Measurements from ENCODE around the gene SYNGR1.
A peak's percentile ranks its signal among the peaks of the same experiment; 100 is the strongest.

Gene SYNGR1

DNA sequence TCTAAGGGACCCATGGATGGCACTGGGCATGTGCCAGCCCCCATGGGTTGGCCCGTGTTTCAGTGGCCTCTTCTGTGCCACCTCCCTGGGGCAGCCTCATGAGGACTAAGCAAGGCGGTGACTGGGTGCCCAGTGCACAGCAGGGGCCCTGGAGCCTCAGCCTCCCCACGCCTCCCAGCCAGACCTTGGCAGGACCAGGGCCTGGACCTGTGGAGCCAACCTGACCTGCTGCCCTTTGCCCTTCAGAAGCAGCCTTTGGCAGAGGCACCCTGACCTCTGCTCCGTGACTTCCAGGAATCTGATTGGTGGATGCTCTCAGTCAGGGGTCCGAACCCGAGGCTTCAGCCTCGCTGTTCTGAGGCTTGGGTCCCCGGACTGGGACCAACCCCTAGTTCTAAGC is 25.0 kb downstream of the SYNGR1 start:
- no peak for DNase-seq

GRCh38 chr22:39375646-39376045 is 25.9 kb downstream of the SYNGR1 start:
- no peak for DNase-seq

DNA sequence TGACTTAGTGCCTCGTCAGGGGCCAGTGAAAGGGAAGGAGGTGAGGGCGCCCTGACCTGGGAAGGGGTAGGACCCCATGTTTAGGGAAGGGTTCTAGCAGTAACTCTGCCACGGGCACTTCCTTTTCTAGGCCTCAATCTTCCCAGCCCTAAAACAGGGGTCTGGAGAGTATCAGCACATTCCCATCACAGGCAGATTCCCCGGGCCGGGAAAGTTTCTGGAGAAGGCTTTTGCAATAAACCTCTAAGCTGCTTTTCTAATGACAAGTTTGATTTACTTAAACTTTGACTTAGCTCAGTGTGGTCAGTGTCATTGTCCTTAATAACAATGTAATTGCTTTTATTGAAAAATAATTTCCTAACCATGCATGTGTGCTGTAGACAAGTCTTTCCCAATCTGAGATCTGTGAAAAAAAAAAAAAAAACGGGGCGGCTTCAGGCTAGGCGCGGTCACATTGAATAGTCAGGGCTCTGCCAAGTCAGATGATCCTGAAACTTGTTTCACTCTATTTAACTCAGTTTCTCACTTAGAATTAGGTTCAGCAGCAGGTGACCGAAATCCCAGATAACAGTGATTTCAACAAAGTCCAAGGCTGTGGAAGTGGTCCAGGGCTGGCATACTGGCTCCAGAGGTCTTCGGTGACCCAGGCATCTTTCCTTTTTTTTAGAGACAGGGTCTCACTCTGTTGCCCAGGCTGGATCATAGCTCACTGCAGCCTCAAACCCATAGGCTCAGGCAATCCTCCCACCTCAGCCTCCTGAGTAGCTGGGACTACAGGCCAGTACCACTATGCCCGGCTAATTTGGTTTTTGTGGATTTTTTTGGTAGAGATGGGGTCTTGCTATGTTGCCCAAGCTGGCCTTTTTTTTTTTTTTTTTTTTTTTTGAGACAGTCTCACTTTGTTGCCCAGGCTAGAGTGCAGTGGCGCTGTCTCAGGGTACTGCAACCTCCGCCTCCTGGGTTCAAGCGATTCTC is 30.3 kb downstream of the SYNGR1 start:
- no peak for DNase-seq

- no peak for DNase-seq
These were observed 31.4 kb downstream of the SYNGR1 start for GRCh38 chr22:39381009-39381755.

DNA sequence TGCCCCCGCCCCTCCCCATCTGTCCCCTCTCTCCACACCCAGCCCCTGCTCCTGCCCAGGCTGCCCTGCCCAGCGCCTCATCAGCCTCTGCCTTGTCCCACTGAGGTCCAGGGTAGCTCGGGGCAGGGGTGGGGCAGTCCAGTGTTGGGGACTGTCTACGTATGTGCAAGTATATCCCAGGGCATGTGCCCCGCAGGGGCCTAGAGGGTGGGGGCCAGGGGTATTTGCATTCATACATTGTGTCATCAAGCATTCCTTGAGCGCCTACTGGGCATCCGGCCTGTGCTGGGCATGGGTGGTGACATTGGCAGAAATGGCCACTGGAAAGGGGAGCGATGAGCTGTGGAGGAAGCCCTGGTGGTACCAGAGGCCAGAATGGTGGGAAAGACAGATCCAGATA is 32.1 kb downstream of the SYNGR1 start:
- no peak for DNase-seq

GRCh38 chr22:39382410-39382809 is 32.6 kb downstream of the SYNGR1 start:
- no peak for DNase-seq

GRCh38 chr22:39383841-39384625 is 34.2 kb downstream of the SYNGR1 start:
- no peak for DNase-seq

DNA sequence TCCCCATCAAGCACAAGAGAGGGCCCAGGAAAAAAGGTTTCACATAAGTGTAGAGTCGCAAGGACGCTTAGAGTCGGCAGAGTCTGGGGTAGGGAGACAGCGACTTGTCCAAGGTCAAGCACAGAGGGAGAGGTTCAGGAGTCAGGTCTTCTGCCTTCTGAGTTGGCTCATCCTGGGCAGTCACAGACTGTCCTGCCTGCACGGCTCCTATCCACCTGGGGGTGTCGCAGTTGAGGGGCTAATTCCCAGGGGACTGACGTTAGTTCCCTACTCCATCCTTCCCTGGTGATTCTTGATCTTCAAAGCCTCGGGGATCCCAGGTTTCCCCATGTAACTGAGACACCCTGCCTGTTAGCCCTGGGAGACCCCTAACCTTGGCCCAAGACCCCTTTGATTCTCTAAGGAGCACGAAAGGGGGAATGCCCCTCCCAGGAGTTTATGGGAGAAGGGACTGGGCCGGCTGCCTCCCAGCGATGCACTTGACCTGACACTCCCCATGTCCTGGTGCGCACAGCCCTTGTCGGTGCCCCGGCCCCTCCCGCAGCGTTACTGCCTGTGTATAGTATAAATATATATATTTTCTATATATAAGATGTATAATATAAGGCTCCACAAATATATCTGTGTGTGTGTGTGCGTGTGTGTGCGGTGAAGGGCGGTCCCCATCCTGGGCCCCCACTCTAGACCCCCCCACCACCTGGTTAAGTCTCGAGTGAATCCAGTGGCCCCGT is 35.1 kb downstream of the SYNGR1 start:
- no peak for DNase-seq

DNA sequence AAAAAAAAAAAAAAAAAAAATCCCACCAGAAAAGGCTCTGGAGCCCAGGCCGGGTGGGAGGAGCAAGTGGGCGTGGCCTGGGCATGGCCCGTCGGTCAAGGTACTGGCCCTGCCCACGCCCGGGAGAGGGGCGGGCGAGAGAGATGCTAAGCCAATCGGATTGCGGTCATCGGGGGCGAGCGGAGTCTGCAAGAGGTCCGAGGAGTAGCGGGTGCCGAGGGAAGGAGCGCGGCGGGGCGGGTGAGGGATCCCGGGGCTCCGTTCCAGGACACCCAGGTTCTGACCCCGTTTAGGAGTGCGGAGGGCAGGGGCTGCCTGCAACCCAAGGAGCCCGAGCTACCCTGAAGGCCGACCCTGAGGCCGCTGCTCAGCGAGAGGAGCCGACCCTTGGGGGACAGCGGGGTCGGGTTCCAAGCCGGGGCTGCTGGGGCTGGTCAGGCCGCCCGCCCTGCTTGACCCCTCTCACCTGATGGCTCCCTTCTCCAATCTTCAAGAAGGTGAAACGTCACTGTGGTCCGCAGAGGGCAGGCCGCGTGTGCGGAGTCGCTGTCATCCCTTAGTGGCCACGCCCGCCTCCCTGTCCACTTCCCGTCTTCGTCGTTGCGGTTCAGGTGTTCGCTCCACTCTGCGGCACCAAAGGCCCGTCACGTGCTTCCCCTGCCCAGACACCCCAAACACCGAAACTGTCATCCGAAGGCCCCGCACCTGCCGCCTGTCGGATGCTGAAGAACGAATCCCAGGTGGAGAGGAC is 38.6 kb downstream of the SYNGR1 start:
- DNase-seq, result peak; percentile 34

- DNase-seq, result no peak
These were observed 39.6 kb downstream of the SYNGR1 start for GRCh38 chr22:39389420-39389819.

GRCh38 chr22:39392341-39392948 is 42.7 kb downstream of the SYNGR1 start:
- DNase-seq, result no peak

DNA sequence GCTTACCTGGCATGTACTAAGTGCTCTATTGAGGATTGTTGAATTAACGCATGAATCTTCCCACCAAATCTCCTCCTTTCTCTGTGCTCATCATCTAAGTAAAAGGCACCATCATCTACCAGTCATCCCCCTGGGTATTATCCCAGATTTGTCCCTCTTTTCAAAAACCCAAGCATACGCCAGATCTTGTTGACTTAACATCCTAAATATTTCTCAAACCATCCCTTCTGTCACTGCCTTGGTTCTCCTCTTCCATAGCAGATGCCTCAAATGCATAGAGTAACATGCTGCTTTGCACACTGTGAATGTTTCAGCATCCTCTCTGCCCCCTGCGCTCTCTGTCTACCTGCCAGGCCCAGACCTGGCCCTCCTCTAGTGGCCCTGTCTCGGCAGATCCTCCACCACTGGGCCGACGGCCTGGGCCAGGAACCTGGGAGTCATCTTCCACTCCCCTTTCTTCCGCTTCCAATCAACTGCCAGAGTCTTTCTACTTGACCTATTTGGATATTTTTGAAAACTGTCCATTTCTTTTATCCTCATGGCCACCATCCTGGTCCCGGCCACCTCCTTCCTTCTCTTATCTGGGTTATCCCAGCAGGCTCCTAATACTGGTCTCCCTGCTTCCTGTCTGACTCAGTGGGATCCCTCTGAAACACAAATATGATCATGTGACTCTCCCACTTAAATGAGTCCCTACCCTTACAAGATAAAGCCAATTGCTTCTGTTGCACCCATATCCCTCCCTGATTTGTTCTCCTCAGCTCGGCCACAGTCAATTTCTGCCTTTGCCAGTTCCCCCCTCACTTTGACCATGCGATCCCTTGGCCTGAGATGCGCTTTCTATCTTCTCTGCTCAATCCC is 46.4 kb downstream of the SYNGR1 start:
- DNase-seq, result no peak

DNA sequence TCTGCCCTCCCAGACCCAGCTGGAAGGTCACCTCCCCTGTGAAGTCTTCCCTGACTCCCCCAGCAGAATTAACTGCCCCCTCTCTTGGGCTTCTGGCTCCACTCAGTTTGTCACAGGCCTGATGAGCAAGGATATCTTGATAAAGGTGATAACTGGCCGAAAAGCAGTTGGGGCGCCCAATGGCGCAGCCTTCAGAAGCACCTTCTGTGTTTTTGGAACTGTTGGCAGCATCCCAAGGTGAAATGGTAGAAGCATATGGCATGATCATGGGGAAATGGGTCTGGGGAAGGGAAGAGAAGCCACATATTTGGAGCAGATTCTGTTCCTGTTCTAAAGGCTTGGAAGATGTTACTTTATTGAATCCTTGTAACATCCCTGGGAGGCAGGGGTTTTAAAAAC is 47.0 kb downstream of the SYNGR1 start:
- no peak for DNase-seq

DNA sequence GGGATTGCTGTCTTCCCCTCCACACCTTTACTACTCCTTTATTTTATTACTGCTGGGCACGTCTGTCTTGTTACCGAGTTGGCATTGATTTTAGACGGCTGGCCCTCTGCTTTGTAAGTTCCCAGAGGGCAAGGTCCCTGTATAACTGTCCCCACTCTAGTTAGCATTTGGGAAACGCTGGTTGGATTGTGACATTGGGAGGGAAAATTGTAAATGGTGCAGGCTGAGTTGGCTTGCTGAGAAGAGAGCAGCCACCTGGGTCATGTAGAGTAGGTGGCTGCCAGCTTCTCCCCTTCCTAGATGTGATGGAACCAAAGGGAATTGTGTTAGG is 51.5 kb downstream of the SYNGR1 start:
- no peak for DNase-seq

- DNase-seq, result peak; percentile 70
These were observed 55.7 kb downstream of the SYNGR1 start for GRCh38 chr22:39405346-39406085.

- no peak for DNase-seq
These were observed 58.4 kb downstream of the SYNGR1 start for GRCh38 chr22:39408173-39408572.

DNA sequence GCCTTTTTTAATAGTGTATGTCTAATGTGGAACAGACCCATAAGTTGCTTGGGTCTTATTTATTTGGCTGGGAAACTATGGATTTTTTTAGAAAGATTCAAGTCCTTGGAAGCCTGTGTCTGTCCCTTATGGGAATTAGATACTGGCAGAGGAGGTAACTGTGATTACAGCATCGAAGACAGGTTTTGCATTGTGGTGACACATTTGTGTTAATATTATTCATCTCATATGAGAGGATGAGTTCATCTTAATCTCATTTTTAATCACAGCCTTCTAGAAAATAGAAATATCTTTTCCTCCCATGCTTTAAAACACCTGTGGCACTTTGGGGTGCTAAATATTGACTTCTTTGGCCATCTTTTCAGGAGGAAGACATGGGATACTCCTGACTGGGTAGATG is 59.0 kb downstream of the SYNGR1 start:
- no peak for DNase-seq

DNA sequence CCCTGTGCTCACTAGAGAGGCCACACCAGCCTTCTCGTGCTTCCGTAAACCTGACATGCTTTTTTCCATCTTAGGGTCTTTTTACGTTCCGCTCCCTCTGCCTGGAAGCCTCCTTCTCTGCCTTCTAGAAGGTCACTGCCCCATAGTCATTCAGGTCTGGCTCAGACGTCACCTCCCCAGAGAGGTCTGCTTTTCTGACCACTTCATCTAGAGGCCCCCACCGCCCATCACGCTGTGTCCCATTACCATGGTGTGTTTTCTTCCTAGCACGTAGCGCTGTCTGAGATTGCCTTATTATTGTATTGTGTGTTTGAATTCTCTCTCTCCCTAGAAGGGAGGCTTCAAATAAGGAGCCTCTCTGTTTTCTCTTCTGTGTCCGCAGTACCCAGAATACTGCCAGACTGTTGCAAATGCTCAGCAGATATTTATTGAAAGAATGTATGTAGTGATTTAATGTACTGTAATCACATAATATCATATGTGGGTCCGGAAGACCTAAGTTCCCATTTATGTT is 59.8 kb downstream of the SYNGR1 start:
- DNase-seq, result peak; percentile 19

GRCh38 chr22:39410264-39410663 is 60.5 kb downstream of the SYNGR1 start:
- no peak for DNase-seq

Data from midbrain (tissue), 1 donor.